ENCODE measurements around the gene EDN1. TPM values are rescaled to one million over a fixed set of nuclear protein-coding genes. Genes with fewer than 3 reads are reported as not detected.

EDN1 gene
- total and polyA plus RNA-seq, 11 donors: 1.0 to 11.6 (median 4.1) TPM

DNA sequence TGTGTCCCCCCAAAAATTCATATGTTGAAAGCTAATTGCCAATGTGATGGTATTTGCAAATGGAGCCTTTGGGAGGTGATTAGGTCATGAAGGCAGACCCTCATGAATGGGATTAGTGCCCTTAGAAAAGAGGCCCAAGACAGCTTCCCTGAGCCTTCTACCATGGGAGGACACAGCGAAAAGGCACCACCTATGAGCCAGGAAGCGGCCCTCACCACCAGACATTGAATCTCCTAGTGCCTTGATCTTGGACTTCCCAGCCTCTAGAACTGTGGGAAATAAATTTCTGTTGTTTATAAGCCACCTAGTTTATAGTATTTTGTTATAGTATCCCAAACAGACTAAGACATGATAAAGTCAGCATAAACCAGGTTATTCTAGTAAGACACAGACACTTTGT is 18.9 kb downstream of the EDN1 start:
- ATAC-seq (no peak), DNase-seq (no peak)
- Histone ChIP-seq H3K4me1 (peaks cover 0 to 1% (median 0%) of the 10 kb centered on the region in 12 donors), H3K27ac (no peak overlapping the region), H3K9me3 (peaks cover 0 to 4% (median 0%) of the 10 kb centered on the region in 12 donors), H3K36me3 (no peaks in the 10 kb centered on the region), H3K4me3 (no peak overlapping the region), H3K27me3 (no peaks in the 10 kb centered on the region)
- TF ChIP-seq, protein P1, sequence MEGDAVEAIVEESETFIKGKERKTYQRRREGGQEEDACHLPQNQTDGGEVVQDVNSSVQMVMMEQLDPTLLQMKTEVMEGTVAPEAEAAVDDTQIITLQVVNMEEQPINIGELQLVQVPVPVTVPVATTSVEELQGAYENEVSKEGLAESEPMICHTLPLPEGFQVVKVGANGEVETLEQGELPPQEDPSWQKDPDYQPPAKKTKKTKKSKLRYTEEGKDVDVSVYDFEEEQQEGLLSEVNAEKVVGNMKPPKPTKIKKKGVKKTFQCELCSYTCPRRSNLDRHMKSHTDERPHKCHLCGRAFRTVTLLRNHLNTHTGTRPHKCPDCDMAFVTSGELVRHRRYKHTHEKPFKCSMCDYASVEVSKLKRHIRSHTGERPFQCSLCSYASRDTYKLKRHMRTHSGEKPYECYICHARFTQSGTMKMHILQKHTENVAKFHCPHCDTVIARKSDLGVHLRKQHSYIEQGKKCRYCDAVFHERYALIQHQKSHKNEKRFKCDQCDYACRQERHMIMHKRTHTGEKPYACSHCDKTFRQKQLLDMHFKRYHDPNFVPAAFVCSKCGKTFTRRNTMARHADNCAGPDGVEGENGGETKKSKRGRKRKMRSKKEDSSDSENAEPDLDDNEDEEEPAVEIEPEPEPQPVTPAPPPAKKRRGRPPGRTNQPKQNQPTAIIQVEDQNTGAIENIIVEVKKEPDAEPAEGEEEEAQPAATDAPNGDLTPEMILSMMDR (IDR thresholded peaks at IDR 0.05): no peak
- TF ChIP-seq POLR2A (IDR thresholded peaks at IDR 0.05): no peak
- WGBS, 4 donors: 94 to 100% (median 99%) methylated on average over 2 of the region's 2 CpGs
- intact Hi-C loops (cut with DNase I): no loop called here

DNA sequence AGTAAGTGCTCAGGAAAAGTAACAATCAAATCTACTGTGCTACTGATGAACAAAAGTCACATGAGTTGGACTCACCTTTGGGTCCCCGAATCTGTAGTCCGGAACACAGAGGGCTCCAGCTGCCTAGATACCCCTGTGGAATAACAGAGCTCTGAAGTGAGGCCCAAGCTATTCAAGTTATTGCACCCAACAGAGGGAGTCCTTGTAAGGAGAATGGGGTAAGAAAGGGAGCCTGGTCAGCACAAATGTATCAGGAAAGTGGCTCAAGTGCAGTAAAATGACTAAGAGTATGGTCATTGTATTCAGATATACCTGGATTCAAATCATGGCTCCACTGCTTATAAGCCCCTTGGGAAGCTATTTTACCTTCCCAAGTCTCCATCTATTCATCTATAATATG is 20.9 kb downstream of the EDN1 start:
- Histone ChIP-seq H3K9me3 (peaks cover 0 to 4% (median 0%) of the 10 kb centered on the region in 12 donors), H3K36me3 (no peaks in the 10 kb centered on the region), H3K27me3 (no peaks in the 10 kb centered on the region), H3K27ac (no peak overlapping the region), H3K4me3 (no peak overlapping the region), H3K4me1 (peaks cover 0 to 5% (median 0%) of the 10 kb centered on the region in 12 donors)
- intact Hi-C loops (cut with DNase I): no loop called here
- ATAC-seq: no peak
- no peak for TF ChIP-seq POLR2A (IDR thresholded peaks at IDR 0.05)
- TF ChIP-seq, protein P1 (IDR thresholded peaks at IDR 0.05): peak in 3 of 12 donors; percentile 7 to 18 (median 10)
- 92 to 97% (median 95%) methylated on average over 2 of the region's 2 CpGs for WGBS, 4 donors
- DNase-seq: no peak

DNA sequence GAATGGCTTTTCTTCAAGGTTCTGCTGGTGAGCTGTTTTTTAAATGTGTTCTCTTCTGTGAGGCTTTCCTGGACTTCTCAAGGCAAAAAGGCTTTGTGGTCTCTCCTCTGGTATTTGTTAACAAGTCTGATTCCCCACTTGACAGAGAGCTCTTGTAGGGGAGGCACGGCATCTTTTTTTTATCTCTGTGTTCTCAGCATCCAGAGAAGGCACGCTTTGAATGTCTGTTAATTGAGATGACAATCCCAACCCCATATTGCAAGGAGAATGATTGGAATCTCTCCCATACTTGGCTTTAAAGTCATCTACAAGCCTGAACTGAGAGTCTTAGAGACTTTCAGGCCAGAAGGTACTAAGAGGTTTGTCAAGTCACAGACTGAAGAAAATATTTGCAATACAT is 22.6 kb downstream of the EDN1 start:
- intact Hi-C loops (cut with DNase I): no loop called here
- peaks cover 0 to 4% (median 0%) of the 10 kb centered on the region in 12 donors for H3K9me3 ChIP-seq
- H3K36me3 ChIP-seq: no peaks in the 10 kb centered on the region
- no peak for ATAC-seq
- H3K27ac ChIP-seq: no peak overlapping the region
- no peaks in the 10 kb centered on the region for H3K27me3 ChIP-seq
- WGBS, 4 donors: 10 to 51% (median 42%) methylated on average over 2 of the region's 2 CpGs
- peaks cover 0 to 5% (median 0%) of the 10 kb centered on the region in 12 donors for H3K4me1 ChIP-seq
- DNase-seq: no peak
- H3K4me3 ChIP-seq: no peak overlapping the region
- TF ChIP-seq, protein P1 (IDR thresholded peaks at IDR 0.05): no peak
- TF ChIP-seq POLR2A (IDR thresholded peaks at IDR 0.05): no peak

DNA sequence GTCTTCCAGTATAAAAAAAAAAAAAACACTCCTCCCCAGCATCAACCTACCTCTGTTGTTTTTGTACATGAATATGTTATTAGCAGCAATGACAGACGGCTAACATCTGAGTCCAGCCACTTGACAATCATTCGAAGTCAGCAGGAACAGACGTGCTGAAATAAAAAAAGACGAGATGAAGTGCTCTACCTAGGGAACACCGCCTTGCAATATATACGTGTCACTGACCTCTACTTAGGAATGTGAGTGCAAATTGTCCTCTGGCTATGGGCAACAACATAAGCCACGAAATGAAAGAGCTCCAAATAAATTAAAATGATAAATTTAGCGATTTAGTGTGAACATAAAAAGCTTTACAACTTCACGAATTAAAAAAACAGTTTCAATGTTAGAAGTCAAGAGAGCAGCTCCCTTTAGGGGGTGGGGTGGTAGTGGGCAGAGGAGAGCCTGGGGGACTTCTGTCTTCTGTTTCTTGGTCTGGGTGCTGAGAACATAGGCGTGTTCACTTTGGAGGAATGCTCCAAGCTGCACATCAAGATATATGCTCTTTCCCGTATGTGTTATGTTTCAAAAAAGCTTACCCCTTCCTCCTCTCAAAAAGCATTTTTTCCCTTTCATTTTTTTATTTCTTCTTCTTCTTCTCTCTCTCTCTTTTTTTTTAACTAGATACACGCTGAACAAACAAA is 23.3 kb downstream of the EDN1 start:
- 61 to 65% (median 62%) methylated on average over 12 of the region's 12 CpGs for WGBS, 4 donors
- no peak for DNase-seq
- no peak overlapping the region for H3K27ac ChIP-seq
- no peaks in the 10 kb centered on the region for H3K36me3 ChIP-seq
- no peaks in the 10 kb centered on the region for H3K27me3 ChIP-seq
- peaks cover 0 to 5% (median 0%) of the 10 kb centered on the region in 12 donors for H3K4me1 ChIP-seq
- intact Hi-C loops (cut with DNase I): no loop called here
- TF ChIP-seq, protein P1 (IDR thresholded peaks at IDR 0.05): no peak
- TF ChIP-seq POLR2A (IDR thresholded peaks at IDR 0.05): no peak
- ATAC-seq: no peak
- peaks cover 0 to 9% (median 2%) of the 10 kb centered on the region in 12 donors for H3K9me3 ChIP-seq
- H3K4me3 ChIP-seq: no peak overlapping the region
